ENCODE data around the gene HHIPL1.

GRCh38 chr14:99608591-99608990, 36.3 kb upstream of the HHIPL1 start:
- TF ChIP-seq, protein P1, sequence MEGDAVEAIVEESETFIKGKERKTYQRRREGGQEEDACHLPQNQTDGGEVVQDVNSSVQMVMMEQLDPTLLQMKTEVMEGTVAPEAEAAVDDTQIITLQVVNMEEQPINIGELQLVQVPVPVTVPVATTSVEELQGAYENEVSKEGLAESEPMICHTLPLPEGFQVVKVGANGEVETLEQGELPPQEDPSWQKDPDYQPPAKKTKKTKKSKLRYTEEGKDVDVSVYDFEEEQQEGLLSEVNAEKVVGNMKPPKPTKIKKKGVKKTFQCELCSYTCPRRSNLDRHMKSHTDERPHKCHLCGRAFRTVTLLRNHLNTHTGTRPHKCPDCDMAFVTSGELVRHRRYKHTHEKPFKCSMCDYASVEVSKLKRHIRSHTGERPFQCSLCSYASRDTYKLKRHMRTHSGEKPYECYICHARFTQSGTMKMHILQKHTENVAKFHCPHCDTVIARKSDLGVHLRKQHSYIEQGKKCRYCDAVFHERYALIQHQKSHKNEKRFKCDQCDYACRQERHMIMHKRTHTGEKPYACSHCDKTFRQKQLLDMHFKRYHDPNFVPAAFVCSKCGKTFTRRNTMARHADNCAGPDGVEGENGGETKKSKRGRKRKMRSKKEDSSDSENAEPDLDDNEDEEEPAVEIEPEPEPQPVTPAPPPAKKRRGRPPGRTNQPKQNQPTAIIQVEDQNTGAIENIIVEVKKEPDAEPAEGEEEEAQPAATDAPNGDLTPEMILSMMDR (IDR thresholded peaks at IDR 0.05; ENCODE audit: borderline replicate concordance, extremely low read depth, low read length, poor library complexity, severe bottlenecking), result no peak
- TF ChIP-seq EZH2 (IDR thresholded peaks at IDR 0.05; ENCODE audit: borderline replicate concordance, low read depth, low read length, severe bottlenecking), result no peak
